ENCODE measurements around the gene CRY1. TPM values are rescaled to one million over a fixed set of nuclear protein-coding genes. Genes with fewer than 3 reads are reported as not detected.

Gene CRY1
- polyA plus RNA-seq, 1 donor (not counting 4 experiments of a cell fraction or from before 2014, with no cell fraction given): 10.0 TPM

DNA sequence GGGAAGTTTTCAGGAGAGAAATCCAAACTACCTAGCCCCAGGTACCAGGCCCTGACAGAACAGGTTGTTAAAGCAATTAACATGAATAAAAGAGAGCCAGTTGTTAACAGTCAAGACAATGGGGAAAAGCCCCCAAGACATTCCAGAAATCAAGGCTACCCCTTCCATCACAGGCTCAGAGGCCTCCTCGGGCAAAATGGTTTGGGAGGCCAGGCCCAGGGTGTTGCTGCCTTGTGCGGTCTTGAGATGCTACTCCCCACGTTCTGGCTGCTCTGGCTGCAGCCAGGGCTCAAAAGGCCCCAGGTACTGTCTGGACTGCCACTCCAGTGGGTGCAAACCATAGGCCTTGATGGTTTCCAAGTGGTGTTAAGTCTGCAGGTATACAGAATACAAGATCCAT, 7.0 kb downstream of the CRY1 start:
- TF ChIP-seq EZH2 (IDR thresholded peaks at IDR 0.05; ENCODE audit: low read length): no peak
- no peak for TF ChIP-seq CTCF (optimal IDR thresholded peaks at IDR 0.05 in 1 of 3, IDR thresholded peaks at IDR 0.05 in 1 of 3, conservative IDR thresholded peaks at IDR 0.05 in 1 of 3; ENCODE audit: extremely low read depth in 1 of 3, insufficient read depth in 2 of 3, low read length in 3 of 3)
- Histone ChIP-seq H3K36me3 (ENCODE audit: control insufficient read depth in 2 of 2, extremely low read depth in 1 of 2, insufficient read depth in 2 of 2, low read length in 2 of 2) (no peaks in the 10 kb centered on the region), H3K9me3 (ENCODE audit: control insufficient read depth, low read depth, low read length) (no peaks in the 10 kb centered on the region), H3K9ac (ENCODE audit: control insufficient read depth, extremely low read depth, insufficient read depth, low read length) (no peak overlapping the region), H3K4me1 (ENCODE audit: control insufficient read depth, extremely low read depth, insufficient read depth, low read length) (peaks cover 7% of the 10 kb centered on the region), H3K4me2 (ENCODE audit: control insufficient read depth, extremely low read depth, insufficient read depth, low read depth, low read length) (no peak overlapping the region), H4K20me1 (ENCODE audit: control insufficient read depth, extremely low read depth, insufficient read depth, low read length) (no peaks in the 10 kb centered on the region), H3K79me2 (ENCODE audit: control insufficient read depth, insufficient read depth, low read length) (peaks cover 6% of the 10 kb centered on the region), H3K27ac (ENCODE audit: control insufficient read depth, insufficient read depth, low read length) (no peak overlapping the region), H2AFZ (ENCODE audit: control insufficient read depth, low read length) (no peak overlapping the region), H3K9me1 (ENCODE audit: control insufficient read depth, extremely low read depth, insufficient read depth, low read length) (no peaks in the 10 kb centered on the region), H3K27me3 (ENCODE audit: control insufficient read depth, extremely low read depth, insufficient read depth, low read length) (no peaks in the 10 kb centered on the region), H3K4me3 (ENCODE audit: control insufficient read depth in 2 of 3, extremely low read depth in 1 of 3, insufficient read depth in 2 of 3, low read depth in 1 of 3, low read length in 3 of 3) (no peak overlapping the region)
- dilution Hi-C loops (cut with MboI; ENCODE audit: extremely low pct_ligation_motif_present, low sequenced_read_pairs): no loop called here
- DNase-seq (ENCODE audit: low read depth, low spot score): no peak
- no peak for FAIRE-seq

- FAIRE-seq: no peak
- Histone ChIP-seq H3K9me1 (ENCODE audit: control insufficient read depth, extremely low read depth, insufficient read depth, low read length) (no peaks in the 10 kb centered on the region), H3K4me2 (ENCODE audit: control insufficient read depth, extremely low read depth, insufficient read depth, low read depth, low read length) (no peak overlapping the region), H3K9ac (ENCODE audit: control insufficient read depth, extremely low read depth, insufficient read depth, low read length) (no peak overlapping the region), H3K4me3 (ENCODE audit: control insufficient read depth in 2 of 3, extremely low read depth in 1 of 3, insufficient read depth in 2 of 3, low read depth in 1 of 3, low read length in 3 of 3) (no peak overlapping the region), H3K27me3 (ENCODE audit: control insufficient read depth, extremely low read depth, insufficient read depth, low read length) (no peaks in the 10 kb centered on the region), H3K4me1 (ENCODE audit: control insufficient read depth, extremely low read depth, insufficient read depth, low read length) (no peaks in the 10 kb centered on the region), H3K36me3 (ENCODE audit: control insufficient read depth in 2 of 2, extremely low read depth in 1 of 2, insufficient read depth in 2 of 2, low read length in 2 of 2) (no peaks in the 10 kb centered on the region), H3K27ac (ENCODE audit: control insufficient read depth, insufficient read depth, low read length) (no peak overlapping the region), H4K20me1 (ENCODE audit: control insufficient read depth, extremely low read depth, insufficient read depth, low read length) (no peaks in the 10 kb centered on the region), H2AFZ (ENCODE audit: control insufficient read depth, low read length) (no peak overlapping the region), H3K9me3 (ENCODE audit: control insufficient read depth, low read depth, low read length) (no peaks in the 10 kb centered on the region), H3K79me2 (ENCODE audit: control insufficient read depth, insufficient read depth, low read length) (no peaks in the 10 kb centered on the region)
- dilution Hi-C loops (cut with MboI; ENCODE audit: extremely low pct_ligation_motif_present, low sequenced_read_pairs): no loop called here
- DNase-seq (ENCODE audit: low read depth, low spot score): no peak
- TF ChIP-seq EZH2 (IDR thresholded peaks at IDR 0.05; ENCODE audit: low read length): no peak
- no peak for TF ChIP-seq CTCF (optimal IDR thresholded peaks at IDR 0.05 in 1 of 3, IDR thresholded peaks at IDR 0.05 in 1 of 3, conservative IDR thresholded peaks at IDR 0.05 in 1 of 3; ENCODE audit: extremely low read depth in 1 of 3, insufficient read depth in 2 of 3, low read length in 3 of 3)
Observed at GRCh38 chr12:107081778-107082177, 11.6 kb downstream of the CRY1 start.
